HG03175 (cell line): ENCODE measurements around the gene RHOB.
"Not testable (repeated sequence)": the region's sequence is repeated elsewhere in the genome, so short reads cannot be mapped to it uniquely, and the experiment has no call there.

Source experiments
- ATAC-seq: cut with Tn5 transposase; IDR thresholded peaks from one replicate; pipeline ENCODE4 v1.9.1; 2021; ENCODE audit warnings: mild to moderate bottlenecking, moderate library complexity; ENCODE audit not compliant: unreplicated experiment

The RHOB gene

DNA sequence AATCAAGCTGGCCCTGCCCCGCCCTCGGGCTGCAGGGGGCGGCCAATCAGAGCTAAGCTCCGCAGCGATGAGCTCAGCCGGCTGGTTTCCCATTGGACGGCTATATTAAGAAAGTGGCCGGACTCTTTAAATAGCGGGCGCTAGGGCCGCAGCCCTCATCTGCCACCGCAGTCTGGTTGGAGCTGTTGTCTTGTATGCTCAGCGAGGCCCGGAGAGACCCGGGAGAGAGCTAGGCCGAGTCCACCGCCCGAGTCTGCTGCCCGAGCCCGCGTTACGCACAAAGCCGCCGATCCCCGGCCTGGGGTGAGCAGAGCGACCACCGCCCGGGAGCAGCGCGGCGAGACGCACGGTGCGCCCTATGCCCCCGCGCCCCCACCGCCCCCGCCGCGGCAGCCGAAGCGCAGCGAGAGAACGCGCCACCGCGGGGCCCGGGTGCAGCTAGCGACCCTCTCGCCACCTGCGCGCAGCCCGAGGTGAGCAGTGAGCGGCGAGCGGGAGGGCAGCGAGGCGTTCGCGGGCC is at the start of gene RHOB:
Gene RHOB, plus strand, starts transcription at position 158 of the 520 bp plus-strand sequence. CDS start 392 bp downstream, outside the sequence.
- peak; percentile 98 for ATAC-seq

DNA sequence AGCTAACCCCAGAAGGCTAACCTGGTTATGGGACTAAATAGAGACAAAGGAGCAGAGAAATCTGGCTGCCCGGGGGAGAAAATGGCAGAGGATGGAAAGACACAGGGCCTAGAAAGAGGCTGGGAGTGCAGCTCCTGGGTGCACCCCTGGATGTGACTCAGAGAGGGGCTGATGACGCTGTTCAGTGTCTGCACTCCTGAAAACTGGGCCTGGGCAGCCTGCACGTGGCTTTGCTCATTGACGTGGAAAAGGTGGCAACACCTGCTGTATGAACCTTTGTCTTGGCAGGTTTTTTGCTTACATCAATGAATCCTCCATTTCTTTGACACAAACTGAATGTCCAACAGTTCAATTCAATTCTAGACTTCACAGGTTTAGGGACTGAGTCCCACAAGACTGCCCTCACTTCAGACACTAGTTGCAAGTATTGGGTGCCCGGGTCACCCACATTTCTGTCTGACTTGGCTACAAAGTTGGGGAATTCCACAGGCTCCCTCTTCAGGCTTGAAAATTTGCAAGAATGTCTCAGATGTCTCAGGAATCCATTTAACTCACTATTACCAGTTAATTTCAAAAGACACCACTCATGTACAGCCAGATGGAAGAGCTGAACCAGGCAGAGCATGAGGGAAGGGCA is 48.9 kb upstream of the RHOB start:
- ATAC-seq, result no peak

DNA sequence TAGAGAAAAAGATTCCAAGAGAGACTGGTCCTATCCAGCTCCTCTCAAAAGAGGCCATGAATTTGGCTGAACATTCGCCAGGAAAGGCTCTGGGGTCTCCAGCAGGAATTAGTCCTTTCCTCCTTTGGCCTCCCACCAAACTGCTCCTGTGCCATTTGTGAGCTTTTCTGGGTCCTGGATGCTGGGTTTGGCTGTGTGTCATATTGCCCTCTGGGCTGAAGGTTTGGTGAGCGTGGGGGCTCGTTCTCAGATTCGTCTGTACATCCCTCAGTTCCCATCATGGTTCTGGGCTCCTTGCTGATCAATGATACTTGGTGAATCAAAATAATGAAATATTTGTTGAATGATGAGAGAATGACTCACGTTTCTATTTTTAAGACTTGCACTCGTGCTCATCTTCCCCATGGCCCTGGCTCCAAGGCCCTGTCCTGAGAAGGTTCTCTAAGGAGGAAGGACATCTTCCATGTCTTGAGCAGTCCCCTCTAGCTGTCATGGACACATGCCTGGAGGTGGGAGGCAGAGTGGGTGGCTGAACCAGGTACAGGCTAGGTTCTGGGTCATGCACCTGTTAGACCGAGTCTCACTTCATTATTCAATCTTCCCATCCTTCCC is 47.8 kb upstream of the RHOB start:
- ATAC-seq, result no peak

DNA sequence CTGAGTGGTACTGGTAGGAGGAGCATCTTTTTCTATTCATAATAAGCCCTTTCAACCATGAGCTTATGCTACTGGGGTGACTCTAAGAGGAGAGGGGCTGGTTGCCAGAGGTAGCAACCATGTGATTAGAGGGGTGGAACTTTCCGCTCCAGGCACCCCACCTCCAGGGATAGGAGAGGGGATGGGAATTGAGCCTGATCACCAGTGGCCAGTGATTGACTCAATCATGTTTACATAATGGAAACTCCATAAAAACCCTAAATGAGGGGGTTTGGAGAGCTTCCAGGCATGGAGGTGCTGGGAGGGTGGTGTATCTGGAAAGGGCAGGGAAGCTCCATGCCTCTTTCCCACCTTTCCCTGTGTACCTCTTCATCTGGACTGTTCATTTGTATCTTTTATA is 46.6 kb upstream of the RHOB start:
- ATAC-seq, result no peak

DNA sequence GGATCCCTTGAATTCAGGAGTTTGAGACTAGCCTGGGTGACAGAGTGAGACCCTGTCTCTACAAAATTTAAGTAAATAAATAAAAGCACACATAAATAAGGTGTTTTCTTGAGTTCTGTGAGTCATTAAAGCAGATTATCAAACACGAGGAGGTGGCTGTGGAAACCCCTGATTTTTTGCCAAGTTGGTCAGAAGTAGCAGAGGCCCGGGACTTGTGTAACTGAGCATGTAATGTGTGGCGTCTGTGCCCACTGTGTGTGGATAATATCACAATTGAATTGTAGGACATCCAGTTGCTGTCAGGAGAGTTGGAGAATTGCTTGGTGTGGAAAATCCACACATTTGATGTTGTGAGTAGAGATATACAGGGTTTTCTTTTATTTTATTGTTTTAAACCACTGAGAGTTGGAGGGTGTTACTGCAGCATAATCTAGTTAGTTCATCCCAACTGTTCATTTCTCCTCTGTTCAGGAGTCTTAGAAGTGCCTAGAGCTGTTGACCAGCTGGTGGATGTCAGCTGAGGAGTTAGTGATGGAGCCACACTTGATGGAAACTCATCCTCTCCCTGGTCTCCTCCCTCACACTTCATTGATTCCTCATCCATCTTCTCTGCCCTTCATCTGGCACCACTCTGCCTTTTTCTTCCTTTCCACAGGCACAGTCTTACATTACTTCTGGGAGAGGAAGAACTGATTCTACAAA is 45.9 kb upstream of the RHOB start:
- ATAC-seq, result no peak

DNA sequence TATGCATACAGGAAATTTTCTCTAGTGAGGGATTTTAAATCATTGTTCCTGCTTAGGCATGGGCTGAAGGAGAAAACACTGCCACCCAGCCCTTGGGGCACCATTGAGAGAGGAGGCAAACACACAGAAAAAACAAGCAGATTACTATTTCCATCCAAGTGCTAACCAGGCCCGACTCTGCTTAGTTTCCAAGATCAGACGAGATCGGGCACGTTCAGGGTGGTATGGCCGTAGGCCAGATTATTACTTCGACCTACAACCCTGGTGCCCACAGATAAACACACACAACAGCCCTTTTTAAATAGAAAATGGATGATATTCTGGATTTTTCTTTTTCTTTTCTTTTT is 45.4 kb upstream of the RHOB start:
- ATAC-seq, result no peak

DNA sequence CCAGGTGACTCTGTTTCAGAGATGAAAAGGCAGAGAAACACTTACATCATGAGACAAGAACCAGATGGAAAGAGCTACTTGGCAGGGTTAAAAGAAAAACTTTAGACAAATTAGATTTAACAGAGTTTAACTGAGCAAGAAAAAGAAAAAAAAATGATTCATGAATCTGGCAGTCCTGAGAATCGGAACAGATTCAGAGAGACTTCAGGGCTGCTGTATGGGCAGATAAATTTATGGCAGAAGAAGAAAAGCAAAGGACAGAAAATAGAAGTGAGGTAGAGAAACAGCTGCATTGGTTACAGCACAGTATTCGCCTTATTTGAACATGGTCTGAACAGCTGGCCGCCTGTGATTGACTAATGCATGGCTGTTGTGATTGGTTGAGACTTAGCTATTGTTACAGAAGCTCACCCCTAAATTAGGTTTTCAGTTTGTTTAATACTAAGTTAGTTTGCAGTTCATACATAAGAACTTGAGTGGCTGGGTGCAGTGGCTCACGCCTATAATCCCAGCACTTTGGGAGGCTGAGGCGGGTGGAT is 43.0 kb upstream of the RHOB start:
- no peak for ATAC-seq

DNA sequence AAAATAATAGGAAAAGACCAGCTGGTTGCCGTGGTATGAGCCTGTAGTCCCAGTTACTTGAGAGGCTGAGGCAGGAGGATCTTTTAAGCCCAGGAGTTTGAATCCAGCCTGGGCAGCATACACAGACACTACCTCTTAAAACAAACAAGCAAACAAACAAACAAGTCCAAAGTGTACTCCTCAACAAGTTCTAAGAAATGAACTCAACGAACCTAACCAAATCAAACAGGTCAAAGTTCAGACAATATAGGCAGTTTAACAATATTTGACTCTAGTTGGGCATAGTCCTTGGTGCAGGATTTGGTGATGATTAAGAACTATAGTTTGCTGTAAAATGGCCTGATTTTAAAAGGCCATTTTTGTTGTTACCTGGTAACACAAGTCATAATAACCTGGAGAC is 41.9 kb upstream of the RHOB start:
- ATAC-seq, result no peak

DNA sequence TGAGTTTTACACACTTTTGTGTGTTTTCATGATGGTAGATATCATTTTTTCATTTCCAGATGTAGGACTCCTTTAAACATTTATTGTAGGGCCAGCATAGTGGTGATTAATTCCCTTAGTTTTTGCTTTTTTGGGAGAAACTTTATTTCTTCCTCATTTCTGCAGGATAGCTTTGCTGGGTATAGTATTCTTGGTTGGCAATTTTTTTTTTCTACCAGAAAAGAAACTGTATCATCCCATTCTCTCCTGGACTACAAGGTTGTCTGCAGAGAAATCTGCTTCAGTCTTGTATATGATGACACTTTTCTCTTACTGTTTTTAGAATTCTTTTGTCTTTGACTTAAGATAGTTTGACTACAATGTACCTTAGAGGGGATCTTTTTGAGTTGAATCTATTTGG is 37.8 kb upstream of the RHOB start:
- no peak for ATAC-seq

DNA sequence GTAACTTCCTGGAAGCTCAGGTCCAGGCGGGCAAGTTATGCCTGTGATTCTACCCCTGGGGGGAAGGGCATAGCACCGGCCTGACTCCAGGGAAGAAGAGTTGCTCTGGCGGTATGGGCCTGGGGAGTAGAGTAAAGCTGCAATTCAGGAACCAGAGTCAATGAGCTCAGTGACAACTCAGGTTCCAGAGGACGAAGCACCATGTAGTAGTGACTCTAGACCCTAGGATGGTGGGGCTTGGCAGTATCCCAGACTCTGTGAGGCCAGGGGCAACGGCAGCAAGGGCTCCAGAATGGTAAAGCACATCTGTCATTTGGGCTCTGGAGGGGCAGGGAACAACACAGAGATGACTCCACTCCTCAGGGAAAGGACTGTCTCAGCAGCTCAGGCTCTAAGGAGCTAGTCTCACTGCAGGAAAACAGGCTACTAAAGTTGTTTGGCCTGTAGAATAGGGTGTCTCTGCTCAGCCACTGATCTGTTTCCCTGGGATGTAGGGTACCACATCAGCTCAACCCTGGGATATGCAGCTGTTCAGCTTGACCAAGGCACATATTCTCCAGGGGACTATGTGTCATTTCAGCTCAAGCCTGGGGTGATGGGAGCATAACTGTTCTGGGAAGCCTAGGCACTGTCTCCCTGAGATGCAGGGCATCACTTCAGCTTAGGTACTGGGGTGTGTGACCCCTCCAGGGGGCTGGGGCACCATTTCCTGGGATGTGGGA is 36.2 kb upstream of the RHOB start:
- ATAC-seq, result no peak

DNA sequence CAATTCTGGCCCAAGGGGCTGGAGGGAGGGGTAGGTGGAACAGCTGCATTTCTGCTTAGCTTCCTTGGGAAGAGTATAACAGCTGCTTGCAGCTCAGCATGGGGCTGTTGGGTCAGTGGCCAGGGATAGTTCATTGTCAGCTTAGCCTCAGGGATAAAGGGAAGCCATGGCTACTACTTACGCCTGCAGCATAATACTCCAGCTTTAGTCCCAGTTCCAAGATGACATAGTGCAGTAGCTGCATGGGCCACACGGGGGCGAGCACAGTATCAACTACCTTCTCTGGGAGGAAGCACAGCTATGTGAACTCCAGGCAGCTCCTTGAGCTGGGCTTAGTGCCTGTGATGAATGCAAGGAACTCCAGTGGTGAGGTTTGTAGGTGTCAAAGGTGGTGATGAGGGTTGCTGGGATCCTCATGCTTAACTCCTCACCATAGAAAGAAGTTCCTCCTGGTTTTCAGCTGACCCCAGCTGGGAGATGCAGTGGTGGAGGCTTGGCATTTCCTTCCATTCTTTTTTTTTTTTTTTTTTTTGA is 35.4 kb upstream of the RHOB start:
- peak; percentile 100 for ATAC-seq

DNA sequence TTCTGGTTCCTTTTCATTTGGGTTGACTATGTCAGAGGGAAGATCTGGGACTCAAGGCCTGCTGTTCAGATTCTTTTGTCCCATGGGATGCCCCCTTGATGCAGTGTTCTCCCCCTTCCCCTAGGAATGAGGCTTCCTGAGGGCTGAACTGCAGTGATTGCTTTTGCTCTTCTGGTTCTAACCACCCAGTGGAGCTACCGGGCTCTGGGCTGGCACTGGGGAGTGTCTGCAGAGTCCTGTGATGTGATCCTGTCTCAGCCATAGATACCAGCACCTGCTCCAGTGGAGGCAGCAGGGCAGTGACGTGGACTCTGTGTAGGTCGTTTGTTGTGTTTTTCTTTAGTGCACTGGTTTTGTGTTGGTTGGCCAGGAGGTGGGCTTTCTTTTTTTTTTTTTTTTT is 32.1 kb upstream of the RHOB start:
- ATAC-seq, result no peak

DNA sequence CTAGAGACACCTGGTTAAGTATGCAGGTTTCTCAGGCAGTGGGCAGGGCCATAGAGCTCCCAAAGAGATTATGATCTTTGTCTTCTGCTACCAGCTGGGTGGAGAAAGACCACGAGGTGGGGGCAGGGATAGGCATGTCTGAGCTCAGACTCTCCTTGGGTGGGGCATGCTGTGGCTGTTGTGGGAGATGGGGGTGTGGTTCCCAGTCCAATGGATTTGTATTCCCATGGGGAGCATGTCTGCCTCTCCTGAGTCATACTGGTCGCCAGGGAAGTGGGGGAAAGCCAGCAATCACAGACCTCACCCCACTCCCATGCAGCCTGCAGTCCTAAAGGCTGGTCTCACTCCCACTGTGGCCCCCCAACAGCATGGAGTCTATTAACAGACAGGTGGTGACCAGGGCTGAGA is 31.4 kb upstream of the RHOB start:
- no peak for ATAC-seq

DNA sequence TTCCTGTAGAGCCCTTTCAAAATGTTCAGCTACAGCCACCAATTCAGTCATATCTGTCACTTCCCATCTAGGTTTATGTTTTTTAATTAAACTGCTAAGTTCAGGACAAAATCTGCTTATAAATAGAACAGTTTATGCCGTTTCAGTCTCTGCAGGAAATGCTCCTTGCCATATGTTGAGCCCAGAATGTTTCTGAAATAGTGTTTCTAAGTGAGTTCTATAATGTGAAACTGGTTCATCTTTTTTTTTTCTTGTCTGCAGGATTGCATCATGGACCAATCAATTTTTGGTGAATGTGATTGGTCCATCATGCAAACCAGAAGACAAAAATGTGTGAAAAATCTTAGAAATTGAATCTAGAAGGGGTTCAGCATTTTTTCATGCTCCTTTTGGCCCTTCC is 30.2 kb upstream of the RHOB start:
- ATAC-seq, result no peak

DNA sequence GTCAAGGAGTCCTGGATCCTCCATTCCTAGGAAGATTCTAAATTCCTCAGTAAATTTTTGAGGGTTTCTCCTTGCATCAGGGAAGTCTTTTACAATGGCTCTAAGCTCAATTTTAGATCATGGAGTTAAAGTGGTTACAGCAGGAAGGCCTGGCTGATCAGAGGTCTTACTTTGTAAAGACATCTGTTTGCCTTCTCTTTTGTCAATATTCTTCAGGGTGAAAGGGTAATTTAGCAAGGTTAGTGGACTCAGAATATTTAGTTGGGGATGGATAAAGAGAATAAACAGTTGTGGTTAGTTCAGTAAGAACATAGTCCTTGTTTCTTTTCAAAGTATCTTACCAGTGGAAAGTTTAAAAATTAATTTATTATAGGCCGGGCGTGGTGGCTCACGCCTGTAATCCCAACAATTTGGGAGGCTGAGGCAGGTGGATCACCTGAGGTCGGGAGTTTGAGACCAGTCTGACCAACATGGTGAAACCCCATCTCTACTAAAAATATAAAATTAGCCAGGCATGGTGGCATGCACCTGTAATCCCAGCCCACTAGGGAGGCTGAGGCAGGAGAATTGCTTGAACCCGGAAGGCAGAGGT is 29.5 kb upstream of the RHOB start:
- not testable (repeated sequence) for ATAC-seq

DNA sequence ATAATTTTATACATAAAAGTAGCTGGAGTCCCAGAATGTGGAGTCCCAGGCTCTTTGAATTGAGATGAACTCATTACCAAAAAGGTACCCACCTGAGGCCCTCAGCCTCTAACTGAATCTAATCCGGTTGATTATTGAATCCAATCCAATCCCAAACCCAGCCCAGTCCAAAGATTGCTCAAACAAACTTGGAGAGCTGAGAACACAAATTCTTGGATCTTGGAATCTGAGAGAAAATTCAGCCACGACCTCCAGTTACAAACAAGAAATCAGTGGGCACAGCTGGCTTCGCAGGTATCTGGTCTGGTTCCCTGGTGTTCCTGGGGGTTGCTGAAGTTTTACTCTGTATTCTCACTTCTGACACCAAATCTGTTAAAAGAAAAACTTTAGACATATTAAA is 28.4 kb upstream of the RHOB start:
- no peak for ATAC-seq

DNA sequence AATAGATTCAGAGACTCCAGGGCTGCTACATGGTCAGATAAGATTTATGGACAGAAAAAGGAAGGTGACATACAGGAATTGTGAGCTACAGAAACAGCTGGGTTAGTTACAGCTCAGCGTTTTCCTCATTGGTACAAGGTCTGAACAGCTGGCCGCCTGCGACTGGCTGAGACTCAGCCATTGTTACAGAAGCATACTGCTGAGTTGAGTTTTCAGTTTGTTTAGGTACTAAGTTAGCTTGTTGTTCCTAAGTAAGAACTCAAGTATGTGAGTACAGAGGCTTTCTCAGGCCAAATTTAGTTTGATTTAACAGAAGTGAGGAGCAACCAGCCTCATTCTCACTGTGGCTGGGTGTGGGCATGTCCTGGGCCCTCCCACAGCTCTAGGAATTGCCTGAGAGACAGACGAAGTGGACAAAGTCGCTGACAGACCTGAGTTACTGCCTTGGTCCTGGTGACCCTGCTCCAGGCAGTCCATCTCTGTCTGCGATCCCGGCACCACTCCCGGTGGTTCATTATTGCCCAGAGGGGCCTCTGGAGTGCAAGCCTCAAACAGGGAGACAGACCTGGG is 27.8 kb upstream of the RHOB start:
- no peak for ATAC-seq

DNA sequence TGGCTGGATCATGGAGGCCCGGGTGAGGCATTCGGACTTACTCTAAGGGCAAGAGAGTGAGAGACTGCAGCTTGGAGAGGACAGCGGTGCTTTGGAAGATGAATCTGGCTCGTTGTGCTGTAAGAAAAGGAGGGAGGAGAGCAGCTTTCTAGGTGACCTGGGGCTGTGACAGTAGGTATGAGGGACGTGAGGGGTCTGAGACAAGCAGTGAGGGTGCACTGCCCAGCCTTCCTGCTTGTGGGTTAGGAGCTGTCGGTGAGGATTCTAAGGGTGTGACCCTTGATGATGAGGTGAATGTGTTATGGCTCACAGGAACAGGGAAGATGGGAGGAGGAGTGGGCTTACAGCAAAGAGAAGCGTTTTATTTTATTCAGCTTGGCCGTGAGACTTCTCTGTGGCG is 27.1 kb upstream of the RHOB start:
- ATAC-seq, result no peak

DNA sequence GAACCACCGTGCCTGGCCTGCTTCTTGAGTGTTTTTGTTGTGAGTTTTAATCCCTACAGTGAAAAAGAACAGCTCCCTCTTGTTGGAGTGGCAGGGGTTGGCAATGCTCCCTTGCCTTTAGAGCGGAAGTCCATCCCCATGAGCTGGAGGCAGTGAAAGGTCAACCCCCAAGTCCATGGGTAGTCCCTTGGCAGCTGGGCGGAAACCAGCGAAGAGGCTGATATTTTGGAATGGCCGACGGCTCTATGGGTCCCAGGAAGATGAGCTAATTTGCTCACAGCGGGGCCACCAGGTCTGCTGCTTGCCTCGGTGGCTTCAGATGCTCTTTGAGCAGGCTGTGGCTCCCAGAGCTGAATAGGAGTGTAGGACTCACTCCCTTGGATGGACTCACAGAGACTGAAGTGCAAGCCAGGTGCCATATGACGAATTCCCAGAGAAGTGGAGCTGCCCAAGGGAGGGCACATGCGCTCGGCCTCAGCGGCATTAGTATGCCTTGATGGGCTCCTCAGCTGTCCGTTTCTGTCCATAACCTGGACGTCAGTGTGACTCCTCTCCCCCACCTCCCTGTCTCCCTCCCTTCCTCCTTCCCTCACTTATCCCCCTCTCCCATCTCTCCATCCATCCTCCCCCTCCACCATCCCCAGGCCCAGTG is 25.4 kb upstream of the RHOB start:
- ATAC-seq, result no peak

DNA sequence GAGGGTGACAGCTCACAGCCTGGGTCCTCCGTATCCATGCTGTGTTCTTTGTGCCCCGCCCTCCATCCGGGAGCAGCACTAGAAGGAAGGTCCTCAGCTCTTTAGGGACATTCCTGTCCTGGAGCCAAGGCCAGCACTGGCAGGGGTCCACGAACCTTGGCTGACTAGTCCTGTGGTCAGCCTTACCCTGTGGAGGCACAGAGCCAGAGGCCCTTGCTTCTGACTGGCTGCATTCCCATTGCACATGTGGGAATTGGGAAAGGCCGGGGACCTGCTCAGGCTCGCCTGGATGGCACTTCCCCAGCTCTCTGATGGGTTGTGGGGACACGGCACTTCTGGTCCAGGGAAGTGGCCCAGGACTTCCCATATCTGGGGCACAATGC is 24.9 kb upstream of the RHOB start:
- ATAC-seq, result no peak
